Uterine smooth muscle cell (primary cell): Measurements from ENCODE around the gene KLK5. TPM values are rescaled to one million over a fixed set of nuclear protein-coding genes. Genes with fewer than 3 reads are reported as not detected.

Source experiments
- total RNA-seq: library from RNA; depleted of rRNA; stranded (reverse); fragments of >200 nt; gene quantifications from 2 replicates; pipeline ENCODE4 v1.2.3, GENCODE V29; 2014

KLK5 gene
- total RNA-seq = not detected in 2 replicates

GRCh38 chr19:50952910-50953309, at the start of gene KLK5:
TSS of gene KLK5 (minus strand) at chr19:50953038. CDS start at chr19:50952657, 381 bp downstream.

DNA sequence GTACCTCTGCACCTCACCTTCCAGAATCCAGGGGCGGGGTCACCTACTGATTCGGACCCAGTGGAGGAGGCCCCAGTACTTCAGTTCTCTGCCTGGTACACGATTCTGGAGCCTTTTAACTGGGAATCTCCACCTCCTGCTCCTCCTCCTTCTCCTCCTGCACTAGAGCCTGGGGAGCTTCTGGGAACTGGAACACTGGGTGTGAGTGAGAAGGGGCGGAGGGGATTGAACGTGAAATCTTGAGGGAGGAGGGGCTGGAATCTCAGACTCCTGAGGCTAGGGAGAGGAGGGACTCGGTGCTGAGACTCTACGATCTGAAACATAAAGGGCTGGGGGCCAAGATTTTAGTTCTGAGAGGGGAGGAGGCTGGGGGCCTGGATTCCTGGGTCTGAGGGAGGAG, 48.7 kb upstream of the KLK5 start, which contains the start of gene KLK8:
KLK8 (minus strand) TSS at position 90 of the 400 bp plus-strand sequence. CDS start 437 bp downstream, outside the sequence.

DNA sequence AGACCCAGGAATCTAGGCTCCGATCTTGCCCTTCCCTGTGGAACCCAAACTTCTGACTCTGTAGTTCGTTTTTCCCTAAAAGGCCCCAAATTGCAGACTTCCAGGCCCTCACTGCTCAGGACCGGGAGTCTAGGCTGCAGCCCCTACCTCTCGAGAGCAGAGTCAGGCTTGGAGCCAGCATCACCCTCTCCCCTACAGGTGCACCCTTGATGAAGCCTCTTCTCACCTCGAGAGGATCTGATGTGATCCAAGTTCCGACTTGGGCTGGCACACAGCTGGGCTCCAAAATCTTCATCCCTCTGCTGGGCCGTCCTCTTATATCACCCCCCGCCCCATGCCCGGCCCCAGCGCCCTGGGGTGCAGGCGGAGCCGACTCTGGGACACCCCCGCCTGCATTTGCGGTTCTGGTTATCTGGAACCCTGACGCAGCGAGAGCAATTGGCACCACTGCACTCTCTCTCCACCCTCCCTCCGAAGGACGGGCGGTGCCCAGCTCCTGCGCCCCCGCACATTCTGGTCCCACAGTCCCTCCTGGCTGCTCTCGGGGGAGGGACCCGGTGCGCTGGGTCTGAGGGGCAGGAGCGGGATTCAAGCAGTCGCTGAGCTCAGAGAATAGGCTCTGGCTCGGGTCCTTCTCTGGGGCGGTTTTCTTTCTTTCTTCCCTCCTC, 30.9 kb upstream of the KLK5 start, which contains the start of gene KLK7:
KLK7 (minus strand) TSS at position 293 of the 668 bp plus-strand sequence. CDS start 1,518 bp downstream, outside the sequence.

GRCh38 chr19:50969413-50969760, 16.5 kb upstream of the KLK5 start, which contains the start of gene KLK6:
TSS of gene KLK6 (minus strand) at chr19:50969591. CDS start at chr19:50968104, 1,487 bp downstream.

GRCh38 chr19:50911206-50912101, 41.4 kb downstream of the KLK5 start, which contains the start of gene KLK4:
TSS of gene KLK4 (minus strand) at chr19:50911395. CDS start at chr19:50910738, 657 bp downstream.

Other genes with a start within 250 kb of the KLK5 start
- gene SHANK1, start 233.2 kb downstream of the KLK5 start, total RNA-seq = 13.0 and 26.0 TPM in 2 replicates
- gene CLEC11A, start 229.7 kb downstream of the KLK5 start, total RNA-seq = 79.9 and 87.2 TPM in 2 replicates
- not detected in 2 replicates for gene GPR32, start 182.6 kb downstream of the KLK5 start, total RNA-seq
- not detected in 2 replicates for gene ACP4, start 162.6 kb downstream of the KLK5 start, total RNA-seq
- gene KLK1, start 129.3 kb downstream of the KLK5 start, total RNA-seq = not detected in 2 replicates
- not detected in 2 replicates for gene KLK15, start 119.5 kb downstream of the KLK5 start, total RNA-seq
- not detected in 2 replicates for gene KLK3, start 98.1 kb downstream of the KLK5 start, total RNA-seq
- gene KLK2, start 79.6 kb downstream of the KLK5 start, total RNA-seq = 0.22 TPM in 1 of 2 replicates, not detected in the other
- gene KLK4, start 41.6 kb downstream of the KLK5 start, total RNA-seq = not detected in 2 replicates
- gene KLK6, start 16.6 kb upstream of the KLK5 start, total RNA-seq = not detected in 2 replicates
- not detected in 2 replicates for gene KLK7, start 30.9 kb upstream of the KLK5 start, total RNA-seq
- not detected in 2 replicates for gene KLK8, start 48.6 kb upstream of the KLK5 start, total RNA-seq
- gene KLK10, start 66.7 kb upstream of the KLK5 start, total RNA-seq = not detected in 2 replicates
- gene KLK11, start 73.6 kb upstream of the KLK5 start, total RNA-seq = not detected in 2 replicates
- gene KLK12, start 82.0 kb upstream of the KLK5 start, total RNA-seq = not detected in 2 replicates
- gene KLK13, start 112.1 kb upstream of the KLK5 start, total RNA-seq = not detected in 2 replicates
- not detected in 2 replicates for gene KLK14, start 129.8 kb upstream of the KLK5 start, total RNA-seq
- 9.5 and 11.1 TPM in 2 replicates for gene CTU1, start 155.4 kb upstream of the KLK5 start, total RNA-seq
- gene SIGLEC9, start 171.9 kb upstream of the KLK5 start, total RNA-seq = 0.44 TPM in 1 of 2 replicates, not detected in the other
- gene SIGLEC7, start 189.3 kb upstream of the KLK5 start, total RNA-seq = not detected in 2 replicates